GM18519 (cell line): Measurements from ENCODE around the gene HLCS.
"Not testable (repeated sequence)": the region's sequence is repeated elsewhere in the genome, so short reads cannot be mapped to it uniquely, and the experiment has no call there.

Experiments used
- ATAC-seq: cut with Tn5 transposase; IDR thresholded peaks from one replicate; pipeline ENCODE4 v1.9.1; 2021; ENCODE audit warnings: mild to moderate bottlenecking, moderate library complexity; ENCODE audit not compliant: unreplicated experiment, low FRiP score

HLCS gene

DNA sequence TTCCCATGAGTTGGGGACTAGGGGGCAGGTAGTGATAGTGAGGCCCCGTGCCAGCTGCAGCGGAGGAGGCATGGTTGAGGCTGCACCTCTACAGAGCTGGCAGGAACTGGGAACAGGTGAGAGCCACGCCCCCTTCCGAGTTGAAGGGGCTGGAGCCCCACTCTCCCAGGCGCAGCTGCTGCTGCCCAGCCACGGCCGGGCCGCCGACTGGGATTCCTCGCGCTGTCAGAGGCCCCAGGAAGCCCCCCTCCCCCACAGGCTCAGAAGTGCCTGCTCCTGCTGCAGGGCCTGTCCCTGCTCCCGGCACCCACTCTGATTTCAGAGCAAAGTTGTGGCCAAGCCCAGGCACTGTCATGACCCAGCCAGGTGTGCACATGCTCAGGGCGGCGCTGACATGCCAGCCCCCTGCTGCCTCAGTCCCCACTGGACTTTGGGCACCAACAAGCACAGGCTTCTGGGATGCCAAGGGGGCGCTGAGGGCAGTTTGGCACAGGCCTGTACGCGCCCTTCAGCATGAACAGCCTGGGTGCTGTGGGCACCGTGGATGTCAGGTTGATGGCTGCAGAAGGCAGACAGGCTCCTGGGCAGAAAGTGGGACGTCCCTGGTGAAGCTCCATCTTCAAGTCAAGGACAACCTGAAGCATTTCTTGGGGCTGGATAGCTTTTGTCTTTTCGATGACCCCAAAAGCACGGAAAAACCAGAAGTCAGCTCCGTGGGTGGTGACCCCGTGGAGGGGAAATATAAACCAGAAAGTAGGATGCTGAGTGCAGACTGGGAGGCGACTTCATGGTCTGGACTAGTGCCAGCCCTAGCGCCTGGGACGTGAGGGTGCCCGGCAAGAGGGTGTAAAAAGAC lies 146.1 kb downstream of the HLCS start:
- no peak for ATAC-seq

DNA sequence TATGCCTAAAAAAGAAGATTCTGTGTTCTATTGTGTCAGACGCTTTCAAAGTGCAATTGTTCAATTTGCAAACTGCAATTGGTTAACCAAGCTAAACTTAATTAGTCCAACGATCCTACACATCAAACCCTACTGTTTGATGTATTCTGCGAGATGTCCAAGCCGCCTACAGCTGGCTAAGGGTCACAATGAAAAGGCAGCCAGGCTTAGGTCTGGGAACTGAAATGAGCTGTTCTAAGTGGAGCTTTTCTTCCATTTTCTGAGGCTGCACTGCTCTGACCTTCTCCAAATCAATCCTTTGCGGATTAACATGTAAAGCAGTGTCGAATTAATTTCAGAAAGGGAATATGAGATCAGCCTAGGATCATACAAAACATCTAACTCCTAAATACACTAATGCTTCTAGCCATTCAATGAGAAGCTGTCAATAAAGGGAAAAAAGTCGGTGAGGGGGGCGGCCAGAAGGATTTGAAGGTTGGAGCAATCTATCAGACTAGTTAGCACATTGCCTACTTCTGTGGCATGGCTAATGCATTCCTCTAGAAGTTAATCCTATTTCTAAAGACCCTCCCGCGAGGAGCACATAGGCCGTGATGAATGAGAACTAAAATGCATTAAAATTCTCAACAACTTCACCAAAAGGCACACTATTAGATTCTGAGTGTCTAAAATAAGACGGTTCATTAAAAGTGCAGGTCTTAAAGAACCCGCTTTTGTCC lies 148.6 kb downstream of the HLCS start:
- ATAC-seq = no peak

DNA sequence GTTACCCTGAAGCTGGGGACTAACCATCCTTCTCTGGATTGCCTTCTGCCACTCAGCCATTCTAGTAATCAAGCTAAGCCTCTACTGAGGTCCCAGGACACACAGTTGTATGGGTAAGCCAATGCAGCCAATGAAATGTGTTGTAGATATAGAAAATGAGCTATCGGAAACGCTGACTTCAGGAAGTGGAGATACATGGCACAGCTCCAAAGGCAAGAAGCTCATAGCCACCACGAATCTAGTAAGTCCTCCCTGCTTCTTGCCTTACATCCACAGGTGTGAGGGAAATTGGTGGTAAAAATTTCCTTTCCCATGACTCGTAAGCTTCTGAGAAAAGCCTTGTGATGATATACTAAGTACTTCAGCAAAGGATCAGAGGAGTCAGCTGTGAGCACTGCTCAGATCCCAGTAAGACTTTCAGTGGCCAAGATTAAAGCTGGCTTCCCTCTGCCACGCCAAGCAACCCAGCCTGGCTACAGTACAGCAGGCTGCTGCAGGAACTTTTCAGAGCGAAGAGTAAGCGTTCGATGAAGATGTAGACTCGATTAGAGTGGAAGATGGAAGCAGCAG lies 149.8 kb downstream of the HLCS start:
- ATAC-seq = no peak

DNA sequence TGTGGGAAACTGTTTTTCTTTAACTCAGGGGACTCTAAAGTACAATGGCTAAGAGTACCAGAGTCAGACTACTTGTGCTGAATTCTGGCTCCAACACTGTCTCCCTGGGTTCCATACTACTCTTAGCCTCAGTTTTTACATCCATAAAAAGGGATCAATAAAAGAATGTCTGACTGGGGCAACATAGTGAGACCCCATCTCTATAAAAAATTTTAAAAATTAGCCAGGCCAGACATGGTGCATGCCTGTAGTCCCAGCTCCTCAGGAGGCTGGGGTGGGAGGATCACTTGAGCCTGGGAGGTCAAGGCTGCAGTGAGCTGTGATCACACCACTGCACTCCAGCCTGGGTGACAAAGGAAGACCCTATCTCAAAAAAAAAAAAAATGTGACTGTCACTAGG lies 150.4 kb downstream of the HLCS start:
- ATAC-seq = not testable (repeated sequence)

DNA sequence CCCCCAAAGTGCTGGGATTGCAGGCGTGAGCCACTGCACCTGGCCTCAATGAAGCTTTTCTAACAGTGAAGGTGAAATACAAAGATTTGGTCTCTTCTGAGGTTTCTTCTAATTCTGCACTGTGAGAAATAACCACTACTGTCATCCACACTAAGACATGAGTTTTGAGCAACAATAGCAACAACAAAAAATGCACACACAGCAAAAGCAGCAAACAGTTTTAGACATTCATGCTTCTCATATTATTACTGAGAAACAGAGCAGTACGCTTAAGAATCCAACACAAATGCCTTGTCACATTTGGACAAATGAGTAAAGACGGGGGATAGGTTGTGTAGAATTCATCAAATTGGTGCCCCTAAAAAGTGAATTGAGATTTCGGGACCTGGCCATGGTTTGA lies 151.2 kb downstream of the HLCS start:
- no peak for ATAC-seq

DNA sequence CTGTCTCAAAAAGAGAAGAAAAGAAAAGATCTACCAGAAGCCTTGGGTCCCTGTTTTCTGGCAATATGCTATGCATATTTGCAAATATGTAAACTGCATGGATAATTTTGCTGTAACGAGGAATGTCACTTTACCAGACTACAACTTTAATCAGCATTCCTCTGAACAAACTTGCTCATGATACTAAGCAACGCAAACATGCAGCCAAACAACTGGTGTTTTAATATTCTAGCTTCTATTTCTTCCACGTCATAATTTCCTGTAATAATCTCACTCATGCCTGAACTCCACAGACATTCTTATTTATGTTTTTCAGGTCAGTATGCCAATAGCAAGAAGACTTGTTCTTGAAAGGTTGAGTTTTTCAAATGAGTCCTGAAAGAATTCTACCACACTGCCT lies 153.4 kb downstream of the HLCS start:
- ATAC-seq = no peak

DNA sequence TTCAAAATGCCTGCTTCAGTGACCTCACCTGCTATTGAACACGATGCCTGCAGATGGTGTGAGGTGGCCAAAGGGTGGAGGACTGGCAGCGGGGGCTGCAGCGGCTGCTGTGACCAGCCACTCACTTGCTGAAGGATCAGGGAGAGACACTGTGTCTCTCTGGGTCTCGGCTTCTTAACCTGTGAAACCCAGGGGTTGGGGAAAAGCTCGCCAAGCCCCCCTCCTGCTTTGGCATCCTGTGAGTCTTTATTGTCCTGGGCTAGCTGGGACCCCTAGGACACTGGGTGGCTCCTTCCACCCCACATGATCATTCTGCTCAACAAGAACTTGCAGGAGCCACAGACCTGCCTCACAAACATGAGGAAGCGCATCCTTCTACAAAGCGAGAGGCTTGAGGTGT lies 154.7 kb downstream of the HLCS start:
- no peak for ATAC-seq

DNA sequence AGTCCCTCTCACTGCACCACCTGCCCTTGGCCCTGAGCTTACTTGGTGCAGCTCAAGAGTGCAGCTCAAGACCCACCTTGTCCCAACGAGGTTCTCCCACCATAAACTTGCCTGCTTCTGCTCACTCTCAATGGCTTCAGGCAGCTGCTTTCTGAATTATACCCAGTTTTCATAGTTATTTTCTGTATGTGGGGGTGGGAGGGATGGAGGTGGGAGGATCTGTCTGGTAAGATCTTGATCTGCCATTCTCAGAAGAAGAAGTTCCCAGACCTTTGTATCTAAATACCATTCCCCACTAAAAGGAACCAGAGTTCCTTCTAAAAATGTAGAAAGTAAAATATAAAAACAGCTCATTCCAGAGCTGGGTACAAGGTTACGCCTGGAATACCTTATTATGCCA lies 156.0 kb downstream of the HLCS start:
- ATAC-seq = no peak

DNA sequence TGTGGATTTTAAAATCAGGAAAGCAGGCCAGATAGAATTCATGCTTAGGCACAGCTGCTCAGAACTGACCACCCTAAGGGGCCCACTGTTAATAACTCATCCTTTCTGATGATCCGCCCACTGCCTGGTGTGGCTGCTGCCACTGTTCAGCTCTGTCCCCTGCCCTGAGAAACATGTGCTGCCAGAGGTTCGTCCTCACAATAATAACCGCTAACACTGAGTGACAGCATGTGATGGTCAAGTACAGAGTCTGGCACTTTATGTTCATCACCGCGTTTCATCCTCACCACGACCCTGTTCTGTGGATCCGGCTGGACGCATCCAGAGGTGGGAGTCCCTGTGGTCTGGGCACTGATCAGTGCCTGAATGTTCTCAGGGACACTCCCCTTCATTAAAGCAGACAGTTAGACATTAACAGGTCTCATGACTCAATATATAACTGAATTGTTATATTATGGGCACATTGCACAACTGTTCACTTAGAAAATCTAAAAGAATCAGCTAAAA lies 159.0 kb downstream of the HLCS start:
- ATAC-seq = no peak

DNA sequence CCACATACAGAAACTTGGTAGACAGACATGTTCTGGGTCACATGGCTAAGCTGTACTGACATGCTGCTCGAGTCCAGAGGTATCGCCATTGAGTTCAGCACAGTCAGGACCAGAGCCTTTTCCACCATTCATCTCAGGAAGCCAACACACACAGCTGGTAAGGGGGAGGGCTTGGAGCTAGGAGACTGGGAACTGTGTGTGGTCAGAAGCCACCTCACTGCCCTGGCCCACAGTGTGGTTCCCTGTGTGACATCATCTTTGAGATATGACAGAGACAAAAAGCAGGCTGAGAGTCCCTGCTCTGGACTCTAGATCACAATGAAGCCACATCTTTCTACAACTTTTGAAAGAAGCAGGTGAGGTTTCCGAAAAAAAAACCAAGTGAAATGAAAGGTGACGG lies 160.4 kb downstream of the HLCS start:
- no peak for ATAC-seq

DNA sequence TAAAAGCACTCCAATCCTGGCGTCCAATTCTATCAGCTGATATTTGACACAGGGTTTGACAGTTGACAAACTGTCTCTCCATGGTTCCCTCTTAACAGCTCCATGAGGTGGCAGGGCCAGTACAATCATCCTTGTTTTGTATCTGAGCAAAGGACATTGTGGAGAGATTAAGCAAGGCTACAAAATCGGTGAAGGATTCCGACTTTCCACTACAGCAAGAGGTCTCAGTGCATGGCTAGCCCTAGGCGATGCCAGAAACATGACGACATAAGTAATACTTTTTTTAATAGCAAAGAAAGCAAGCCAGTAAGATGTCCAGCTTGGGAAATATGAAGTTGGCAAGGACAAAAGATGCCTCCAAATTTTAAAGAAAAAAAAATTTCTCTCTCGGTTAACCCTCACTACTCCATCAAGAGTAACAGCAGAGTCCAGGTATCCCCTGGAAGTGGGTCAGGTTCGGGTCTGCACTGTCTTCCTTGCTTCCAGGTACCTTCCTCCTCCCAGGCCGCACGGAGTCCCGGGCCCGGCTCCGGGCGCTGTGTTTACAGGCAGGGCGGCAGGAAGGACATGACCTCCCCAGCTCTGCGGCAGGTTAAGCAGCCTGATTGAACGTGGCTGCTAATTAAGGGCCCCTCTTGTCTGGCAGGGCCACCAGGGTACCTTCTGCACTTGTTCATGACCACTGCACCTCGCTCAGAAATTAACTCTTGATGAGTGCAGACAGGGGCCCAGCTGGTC lies 161.4 kb downstream of the HLCS start:
- no peak for ATAC-seq

DNA sequence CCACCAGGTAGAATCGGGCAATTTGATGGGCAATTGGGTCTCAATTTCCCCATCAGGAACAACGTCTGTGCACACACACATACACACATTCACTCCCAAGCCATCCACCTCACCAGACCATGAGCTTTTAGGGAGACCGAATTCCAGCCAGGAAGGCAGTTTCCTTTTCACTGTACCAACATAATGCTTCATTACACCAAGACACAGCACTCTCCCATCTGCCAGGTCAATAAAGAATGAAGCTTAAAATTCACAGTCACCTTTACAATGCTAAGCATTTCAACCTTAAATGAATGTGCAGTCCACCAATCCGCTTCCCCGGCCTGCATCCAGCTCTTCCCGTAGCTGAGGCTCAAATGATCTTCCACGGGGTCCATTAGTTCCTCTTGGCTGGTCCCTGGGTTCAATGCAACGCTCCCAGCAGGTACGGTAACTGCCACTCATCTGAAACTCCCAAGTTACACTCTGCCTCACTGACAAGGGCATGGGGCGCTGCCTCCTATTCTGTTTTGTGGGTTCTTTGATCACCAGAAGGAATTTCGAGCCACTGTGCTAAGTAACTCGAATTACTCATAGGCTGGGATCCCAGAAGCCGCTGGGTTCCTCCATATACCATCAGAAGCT lies 162.5 kb downstream of the HLCS start:
- no peak for ATAC-seq

DNA sequence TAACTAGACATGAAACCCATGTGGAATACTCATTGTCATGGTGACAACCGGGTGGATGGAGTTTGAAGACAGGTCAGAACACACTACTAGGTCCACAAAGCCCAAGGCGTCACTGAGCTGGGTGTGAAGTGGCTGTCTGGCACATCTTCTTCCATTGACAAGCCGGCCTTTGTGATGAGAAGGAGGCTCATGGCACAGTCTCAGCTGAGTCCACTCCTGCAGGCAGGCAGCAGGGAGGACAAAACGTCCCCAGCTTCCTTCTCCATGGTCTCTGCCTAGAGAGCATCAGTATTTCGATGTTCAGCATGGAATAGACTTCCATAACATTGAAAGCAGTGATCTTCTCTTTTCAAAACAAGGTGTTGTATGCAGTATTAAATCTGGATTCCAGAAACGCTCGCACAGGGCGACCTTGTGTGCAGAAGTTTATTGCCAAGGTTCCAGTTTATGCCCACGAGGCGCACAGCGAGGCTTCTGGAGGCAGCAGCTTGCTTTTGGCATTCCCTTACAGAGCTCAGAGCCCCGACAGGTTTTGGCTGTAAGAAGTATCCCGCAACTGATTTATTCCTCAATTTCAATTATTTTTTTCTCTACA lies 163.3 kb downstream of the HLCS start:
- no peak for ATAC-seq

DNA sequence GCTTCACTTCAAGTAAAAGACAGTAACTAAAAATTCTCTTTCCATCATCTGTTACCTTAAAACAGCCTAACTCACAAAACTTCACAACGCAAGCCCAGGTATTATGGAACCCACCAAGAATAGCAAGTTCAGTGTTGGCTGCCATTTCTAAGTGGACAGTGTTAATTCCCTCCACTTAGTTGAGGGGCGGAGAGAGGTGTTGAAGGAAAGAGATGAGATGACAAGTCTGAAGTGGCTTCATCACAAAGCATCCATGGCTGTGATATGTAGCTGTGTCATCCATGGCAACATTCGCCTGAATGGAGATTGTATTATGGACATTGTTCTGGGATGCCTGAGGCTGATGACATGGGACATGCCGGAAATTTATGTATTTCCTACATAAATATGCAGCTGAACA lies 165.7 kb downstream of the HLCS start:
- no peak for ATAC-seq

DNA sequence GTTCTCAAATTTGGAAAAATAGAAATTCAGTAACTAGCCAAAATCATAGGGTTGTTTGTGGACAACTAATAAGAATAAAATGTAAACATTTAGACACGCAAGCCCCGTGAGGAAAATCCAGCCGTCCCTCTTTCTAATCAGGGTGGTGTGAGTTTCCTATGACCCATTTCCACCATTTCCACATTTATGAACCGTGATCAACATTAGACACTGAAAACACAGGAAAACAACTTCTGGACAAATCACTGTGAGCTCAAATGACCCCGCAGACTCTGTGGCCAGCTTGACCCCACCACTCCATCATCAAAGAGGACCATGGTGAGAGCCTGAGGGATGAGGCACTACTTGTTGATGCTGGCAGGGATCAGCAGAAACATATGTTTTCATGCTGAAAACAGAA lies 166.6 kb downstream of the HLCS start:
- ATAC-seq = no peak

DNA sequence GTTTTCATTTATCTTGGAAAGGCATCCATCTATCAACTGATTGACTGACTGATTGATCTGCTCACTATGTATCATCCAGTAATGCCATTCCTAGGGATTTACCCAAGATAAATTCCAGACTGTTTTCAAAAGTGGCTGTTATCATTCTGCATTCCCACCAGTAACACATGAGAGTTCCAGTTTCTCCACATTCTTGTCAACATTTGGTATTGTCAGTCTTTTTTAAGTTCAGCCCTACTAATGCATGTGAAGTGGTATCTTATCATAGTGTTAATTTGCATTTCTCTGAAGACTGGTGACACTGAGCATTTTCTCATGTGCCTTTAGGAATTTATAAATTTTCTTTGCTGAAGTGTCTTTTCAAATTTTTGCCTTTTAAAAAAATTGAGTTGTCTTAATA lies 168.0 kb downstream of the HLCS start:
- ATAC-seq = no peak

DNA sequence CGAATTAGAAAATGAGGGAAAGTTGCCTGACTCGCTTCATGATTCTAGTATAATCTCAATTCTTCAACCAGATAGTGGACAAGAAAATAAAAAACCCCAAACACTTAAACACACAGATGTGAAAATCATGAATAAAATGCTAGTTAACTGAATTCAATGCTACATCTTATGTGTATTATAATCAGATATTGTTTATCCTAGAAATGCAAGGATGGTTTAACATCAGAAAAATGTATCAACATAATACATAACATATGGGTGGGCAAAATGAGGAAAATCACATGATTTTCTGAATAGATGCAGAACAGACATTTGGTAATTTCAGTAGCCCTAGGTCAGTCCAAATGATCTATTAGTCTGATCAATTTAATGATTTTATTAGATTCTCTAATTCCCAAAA lies 170.4 kb downstream of the HLCS start:
- no peak for ATAC-seq

DNA sequence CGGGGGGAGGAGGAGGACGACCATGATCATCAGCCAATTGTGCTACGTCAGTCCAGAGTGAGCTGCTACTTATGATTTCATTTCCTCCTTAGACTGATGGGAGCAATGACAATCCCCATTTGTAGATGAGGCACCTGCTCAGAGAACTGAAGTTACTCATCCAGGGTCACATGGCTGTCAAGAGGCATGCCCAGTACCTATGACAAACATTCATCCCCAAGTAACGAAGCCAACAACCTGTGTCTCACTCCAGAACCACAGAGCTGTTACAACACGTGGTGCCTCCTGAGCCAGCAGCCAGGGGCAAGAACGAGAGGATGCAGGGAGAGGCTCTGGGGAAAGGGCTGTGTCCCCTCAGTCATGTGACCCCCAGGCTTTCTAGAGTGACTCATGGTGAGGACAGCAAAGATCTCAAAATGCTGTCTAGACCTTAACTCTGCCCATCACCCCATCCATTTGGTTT lies 173.9 kb downstream of the HLCS start:
- no peak for ATAC-seq

DNA sequence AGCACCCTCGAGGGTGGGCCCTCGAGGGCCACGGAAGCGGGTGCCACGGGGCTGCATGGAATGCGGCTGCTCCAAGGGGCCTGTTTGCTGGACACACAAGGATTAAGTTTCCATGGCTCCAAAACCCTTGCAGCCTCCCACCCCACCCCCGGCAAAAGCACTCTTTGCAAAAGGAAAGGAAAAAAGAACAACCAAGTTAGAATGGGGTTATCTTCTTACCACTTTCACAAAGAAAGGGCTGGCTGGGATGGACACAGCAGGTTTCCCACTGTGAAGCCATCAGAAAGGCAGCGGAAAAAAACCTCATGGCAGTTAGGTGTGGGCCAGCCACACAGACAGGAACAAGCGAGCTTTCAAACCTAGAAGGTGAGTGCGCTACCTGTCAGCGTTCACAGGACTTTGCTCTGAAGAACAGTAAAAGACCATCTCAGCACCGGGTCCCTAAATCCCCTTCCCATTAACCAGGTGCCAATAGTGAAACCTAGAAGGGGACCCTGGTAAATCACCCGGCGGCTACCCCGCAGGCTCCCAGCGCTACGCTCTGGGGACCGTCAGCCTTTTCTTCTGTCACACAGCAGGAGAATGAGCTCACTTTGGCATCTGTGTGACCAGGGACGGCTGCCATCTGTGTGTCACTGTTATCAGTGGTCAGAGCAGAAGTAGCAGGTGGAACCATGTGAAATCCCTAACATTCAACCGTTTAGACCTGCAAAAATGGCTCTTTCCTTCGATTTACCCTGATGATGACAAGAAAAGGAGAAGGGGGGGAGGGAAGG lies 174.6 kb downstream of the HLCS start:
- ATAC-seq = no peak
